NCI-H2029 (cell line): ENCODE results near the gene DIPK1A.
"Not testable (repeated sequence)": the region's sequence is repeated elsewhere in the genome, so short reads cannot be mapped to it uniquely, and the experiment has no call there.

Experiments used
- DNase-seq: peaks from one replicate; lab custom pipeline; 2025; lab: John Stamatoyannopoulos, UW

DIPK1A gene

GRCh38 chr1:92921031-92922023 is 39.9 kb downstream of the DIPK1A start:
- DNase-seq: no peak

DNA sequence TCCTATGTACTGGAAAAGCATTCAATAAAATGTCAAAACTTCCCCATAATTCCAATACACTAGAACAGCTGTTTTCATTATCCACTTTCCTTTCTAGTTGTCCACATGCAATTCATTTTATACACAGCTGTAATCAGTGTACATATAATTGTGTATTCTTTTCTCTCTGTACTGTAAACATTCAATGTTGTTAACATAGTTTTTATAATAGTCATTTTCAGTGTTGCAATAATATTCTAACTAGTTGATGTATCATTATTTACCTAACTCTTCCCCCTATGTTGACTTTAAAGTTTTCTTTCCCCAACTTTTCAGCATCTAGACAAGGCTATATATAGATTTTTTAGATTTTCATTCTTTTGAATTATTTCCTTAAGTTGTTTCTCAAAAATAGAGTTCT is 44.4 kb downstream of the DIPK1A start:
- no peak for DNase-seq

GRCh38 chr1:92915547-92915946 is 45.7 kb downstream of the DIPK1A start:
- DNase-seq: no peak

- no peak for DNase-seq
Measured at GRCh38 chr1:92913093-92913819, 48.0 kb downstream of the DIPK1A start.

- no peak for DNase-seq
Measured at GRCh38 chr1:92910081-92910480, 51.2 kb downstream of the DIPK1A start.

GRCh38 chr1:92909321-92909720 is 51.9 kb downstream of the DIPK1A start:
- DNase-seq: peak; percentile 14

DNA sequence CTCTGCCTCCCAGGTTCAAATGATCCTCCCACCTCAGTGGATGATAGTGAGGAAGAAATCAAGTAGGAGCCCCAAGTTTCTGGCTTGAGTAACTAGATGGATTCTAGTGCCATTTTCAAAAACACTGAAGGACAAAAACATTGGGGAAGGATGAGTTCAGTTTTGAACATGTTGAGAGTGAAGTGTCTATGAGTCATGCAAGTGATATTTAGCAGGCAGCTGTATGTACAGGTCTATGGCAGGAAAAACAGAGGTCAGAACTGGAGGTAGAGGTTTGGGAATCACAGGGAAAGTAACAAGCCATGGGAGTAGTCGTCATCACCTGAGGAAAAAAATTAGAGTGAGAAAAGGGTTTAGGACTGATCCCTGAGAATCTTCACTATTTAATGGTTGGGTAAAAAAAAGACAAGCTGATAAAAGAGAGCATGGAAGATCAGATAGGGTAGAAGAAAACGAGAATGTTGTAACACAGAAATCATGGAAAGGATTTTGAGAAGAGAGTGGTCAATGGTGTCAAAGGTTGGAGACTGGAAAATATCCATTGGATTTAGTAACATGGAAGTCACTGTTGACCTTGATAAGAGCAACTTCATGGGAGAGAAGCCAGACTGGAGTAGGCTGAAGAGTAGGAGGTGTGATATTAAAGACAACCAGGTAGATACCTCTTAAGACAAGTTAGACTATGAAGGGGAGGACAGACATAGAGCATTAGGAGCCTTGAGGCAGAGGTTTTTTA is 53.1 kb downstream of the DIPK1A start:
- peak; percentile 10 for DNase-seq

GRCh38 chr1:92903765-92904164 is 57.5 kb downstream of the DIPK1A start:
- no peak for DNase-seq

DNA sequence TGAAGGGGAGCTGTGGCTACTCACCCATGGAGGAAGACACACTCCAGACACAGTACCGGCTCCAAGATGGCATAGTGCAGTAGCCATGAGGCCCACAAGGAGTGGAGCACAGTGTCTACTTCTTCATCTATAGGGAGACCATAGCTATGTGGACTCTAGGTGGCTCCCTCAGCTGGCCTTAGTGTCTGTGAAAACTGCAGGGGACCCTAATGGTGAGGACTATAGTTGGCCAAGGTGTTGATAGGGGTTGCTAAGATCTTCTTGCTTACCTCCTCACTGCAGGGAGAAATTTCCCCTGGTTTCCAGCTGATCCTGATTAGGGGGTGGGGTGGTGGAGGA is 58.9 kb downstream of the DIPK1A start:
- no peak for DNase-seq

DNA sequence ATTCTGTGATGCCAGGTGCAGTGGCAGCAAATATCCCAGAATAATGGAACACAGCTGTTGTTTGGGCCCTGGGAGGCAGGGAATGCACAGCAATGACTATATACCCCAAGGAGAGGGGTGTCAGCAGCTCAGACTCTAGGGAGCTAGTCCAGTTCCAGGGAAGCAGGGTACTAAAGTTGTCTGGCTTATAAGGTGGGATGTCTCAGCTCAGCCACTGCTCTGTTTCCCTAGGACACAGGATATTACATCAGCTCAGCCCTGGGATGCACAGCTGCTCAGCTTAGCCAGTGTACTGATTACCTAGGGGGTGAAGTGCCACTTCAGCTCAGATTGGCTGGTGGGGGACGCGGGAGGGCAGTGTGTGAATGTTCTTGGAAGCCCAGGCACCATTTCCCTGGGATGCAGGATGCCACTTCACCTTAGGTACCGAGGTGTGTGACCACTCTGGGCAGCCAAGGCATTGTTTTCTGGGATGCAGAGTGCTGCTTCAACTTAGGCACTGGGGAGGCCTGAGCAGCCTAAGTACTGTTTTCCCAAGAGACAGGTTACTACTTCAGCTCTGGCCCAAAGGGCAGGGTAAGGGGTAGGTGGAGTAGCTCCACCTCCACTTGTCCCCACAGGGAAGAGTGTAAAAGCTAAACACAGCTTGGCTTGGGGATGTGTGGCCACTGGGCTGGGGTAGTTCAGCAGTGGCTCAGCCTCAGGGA is 59.4 kb downstream of the DIPK1A start:
- peak; percentile 83 for DNase-seq

- DNase-seq: no peak
Measured at GRCh38 chr1:92901126-92901525, 60.1 kb downstream of the DIPK1A start.

DNA sequence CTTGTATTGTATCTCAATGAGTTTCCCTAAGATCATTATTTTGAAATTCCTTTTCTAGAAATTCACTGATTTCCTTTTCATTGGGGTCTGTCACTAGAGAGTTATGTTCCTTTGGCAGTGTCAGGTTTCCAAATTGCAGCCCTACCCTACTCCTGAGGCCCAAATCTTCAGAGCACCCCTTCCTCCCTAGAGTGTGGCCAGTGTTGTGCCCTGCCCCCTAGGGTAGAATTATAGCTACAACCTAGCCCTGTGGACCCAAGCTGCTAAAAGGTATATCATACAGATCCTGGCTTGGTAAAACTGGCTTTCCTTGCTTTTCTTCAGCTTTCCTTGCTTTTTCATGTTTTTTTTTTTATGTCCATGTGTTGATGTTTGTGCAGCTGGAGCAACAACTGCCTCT is 60.7 kb downstream of the DIPK1A start:
- DNase-seq: no peak

DNA sequence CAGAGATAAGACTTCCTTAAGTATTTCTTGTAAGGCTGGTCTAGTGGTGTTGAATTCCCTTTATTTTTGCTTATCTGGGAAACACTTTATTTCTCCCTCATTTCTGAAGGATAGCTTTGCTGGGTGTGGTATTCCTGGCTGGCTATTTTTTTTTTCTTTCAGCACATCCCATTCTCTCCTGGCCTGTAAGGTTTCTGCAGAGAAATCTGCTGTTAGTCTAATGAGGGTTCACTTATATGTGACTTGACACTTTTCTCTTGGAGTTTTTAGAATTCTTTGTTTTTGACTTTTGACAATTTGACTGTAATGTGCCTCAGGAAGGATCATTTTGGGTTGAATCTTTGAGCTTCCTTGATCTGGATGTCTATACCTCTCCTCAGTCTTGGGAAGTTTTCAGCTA is 61.5 kb downstream of the DIPK1A start:
- no peak for DNase-seq

DNA sequence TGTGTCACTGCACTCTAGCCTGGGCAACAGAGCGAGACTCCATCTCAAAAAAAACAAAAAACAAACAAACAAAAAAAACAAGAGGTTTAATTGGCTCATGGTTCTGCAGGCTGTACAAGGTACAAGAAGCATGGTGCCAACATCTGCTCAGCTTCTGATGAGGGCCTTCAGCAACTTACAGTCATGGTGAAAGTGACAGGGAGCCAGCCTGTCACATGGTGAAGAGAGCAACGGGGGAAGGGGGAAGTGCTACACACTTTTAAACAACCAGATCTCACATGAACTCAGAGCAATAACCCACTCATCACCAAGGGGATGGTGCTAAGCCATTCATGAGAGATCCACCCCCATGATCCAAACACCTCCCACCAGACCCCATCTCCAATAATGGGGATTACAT is 63.2 kb downstream of the DIPK1A start:
- not testable (repeated sequence) for DNase-seq

DNA sequence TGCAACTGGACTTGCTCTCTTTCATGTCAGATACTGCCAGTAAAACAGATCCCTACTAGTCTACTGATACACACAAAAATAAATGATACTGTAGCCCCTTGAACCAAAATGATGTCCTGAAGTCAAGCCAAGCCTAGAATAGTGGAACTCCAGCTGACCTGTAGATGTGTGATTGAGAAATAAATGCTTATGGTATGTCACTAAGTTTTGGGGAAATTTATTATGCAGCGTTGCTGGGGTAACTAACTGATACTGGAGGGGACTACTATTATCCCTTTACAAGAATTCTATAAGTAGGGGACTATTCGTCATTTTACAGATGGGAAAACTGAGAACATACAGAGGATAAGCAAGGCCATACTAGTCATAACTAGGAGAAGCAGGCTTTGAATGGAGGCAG is 73.8 kb downstream of the DIPK1A start:
- DNase-seq: no peak

DNA sequence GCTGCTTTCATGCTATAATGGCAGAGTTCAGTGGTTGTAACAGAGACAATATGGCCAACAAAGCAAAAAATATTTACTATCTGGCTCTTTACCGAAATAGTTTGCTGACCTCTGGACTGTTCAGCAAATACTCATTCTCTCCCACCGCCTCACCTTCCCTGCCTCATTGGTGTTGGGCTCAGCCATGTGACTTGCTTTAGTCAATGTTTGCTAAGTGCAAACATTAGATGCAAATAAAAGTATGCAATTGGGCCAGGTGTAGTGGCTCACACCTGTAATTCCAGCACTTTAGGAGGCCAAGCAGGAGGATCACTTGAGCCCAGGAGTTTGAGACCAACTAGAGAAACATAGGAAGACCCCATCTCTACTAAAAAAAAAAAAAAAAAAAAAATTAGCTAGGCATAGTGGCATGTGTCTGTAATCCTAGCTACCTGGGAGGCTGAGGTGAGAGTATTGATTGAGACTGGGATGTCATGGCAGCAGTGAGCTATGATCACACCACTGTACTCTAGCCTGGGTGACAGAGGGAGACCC is 74.3 kb downstream of the DIPK1A start:
- peak; percentile 85 for DNase-seq

DNA sequence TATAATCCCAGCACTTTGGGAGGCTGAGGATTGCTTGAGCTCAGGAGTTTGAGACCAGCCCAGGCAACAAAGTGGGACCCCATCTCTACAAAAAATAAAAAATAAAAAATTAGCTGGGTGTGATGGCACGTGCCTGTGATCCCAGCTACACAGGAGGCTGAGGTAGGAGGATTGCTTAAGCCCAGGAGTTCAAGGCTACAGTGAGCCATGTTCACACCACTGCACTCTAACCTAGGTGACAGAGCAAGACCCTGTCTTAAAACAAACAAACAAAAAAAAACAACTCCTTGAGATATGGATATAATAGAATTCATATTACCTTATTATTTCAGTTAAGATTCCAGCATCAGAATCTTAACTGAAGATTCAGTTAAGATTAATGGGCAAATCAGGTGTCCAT is 77.1 kb downstream of the DIPK1A start:
- DNase-seq: no peak

DNA sequence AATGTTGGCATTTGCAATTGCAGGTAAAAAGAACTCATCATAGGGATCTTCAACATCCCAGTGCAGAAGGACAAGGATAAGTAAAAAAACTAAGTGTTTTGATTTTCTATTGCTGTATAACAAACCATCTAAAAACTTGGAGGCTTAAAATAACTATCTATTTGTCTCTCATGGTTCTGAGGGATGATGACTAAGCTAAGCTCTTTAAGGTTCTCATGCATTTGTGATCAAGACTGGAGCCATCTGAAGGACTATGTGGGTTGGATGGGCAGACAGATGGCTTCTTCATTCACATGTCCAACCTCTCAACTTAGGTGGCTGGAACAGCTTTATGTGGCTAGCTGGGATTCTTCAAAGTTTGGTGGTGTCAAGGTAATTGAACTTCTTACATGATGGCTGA is 78.0 kb downstream of the DIPK1A start:
- no peak for DNase-seq

- DNase-seq: no peak
Measured at GRCh38 chr1:92882819-92883218, 78.4 kb downstream of the DIPK1A start.

DNA sequence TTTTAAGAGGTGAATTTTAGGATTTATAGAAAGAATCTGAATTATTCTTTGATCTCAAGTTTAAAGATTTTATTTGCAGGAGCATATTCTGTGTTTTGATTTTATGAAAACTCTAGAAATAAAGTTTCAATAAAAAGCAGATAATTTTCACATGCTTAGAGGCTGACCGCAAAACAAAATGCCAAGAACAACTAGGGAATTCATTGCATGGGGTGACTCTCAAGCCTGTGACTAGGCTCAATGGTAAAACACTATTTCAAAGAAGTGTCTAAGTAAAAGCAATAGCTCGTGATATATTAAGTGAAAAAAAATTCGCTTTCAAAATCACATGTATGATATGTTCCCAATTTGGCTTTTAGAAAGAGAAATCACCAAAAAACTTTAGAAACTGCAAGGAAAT is 79.9 kb downstream of the DIPK1A start:
- no peak for DNase-seq

DNA sequence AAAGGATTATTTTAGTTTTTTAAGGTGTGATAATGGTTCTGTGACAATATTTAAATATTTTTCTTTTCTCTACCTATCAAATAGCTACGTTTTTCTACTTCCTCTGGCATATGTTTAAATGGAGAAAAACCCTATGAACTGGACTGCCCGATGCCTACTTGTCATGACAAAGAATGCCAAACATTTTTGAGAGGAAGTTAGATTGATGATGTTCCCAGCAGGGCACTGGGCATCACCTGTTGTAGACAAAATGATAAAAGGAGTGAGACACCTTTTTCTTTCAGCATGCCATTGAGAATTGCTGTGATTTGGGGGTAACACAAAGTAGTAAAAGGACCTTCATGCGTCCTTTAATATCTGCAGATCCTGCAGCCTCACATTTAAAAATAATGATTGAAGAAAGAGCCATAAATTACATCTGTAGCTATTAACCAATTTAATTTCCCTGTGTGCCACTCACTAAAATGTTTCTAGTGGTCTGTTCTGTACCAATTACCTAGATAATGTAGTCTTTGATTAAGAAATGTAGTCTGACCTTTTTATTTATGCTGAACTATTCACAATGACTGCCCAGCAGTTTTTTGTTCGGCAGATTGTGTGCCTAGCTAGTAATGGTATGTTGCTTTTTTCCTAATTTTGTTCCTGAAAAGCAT is 81.8 kb downstream of the DIPK1A start:
- no peak for DNase-seq
